ENCODE measurements around the gene HOXA3.

GRCh38 chr7:27099453-27100370 lies 52.7 kb downstream of the HOXA3 start:
- TF ChIP-seq CREB1 (IDR thresholded peaks at IDR 0.05; ENCODE audit: low read depth) (no peak), POLR2A (IDR thresholded peaks at IDR 0.05; ENCODE audit: low read depth, low read length) (no peak), HCFC1 (IDR thresholded peaks at IDR 0.05; ENCODE audit: low read length) (no peak), CTCF (IDR thresholded peaks at IDR 0.05 in 2 of 3, conservative IDR thresholded peaks at IDR 0.05 in 1 of 3; ENCODE audit: control insufficient read depth in 2 of 3, extremely low read depth in 1 of 3, insufficient read depth in 1 of 3, low read depth in 3 of 3, low read length in 3 of 3) (no peak), ZNF274 (IDR thresholded peaks at IDR 0.05; ENCODE audit: insufficient read depth, insufficient read length) (no peak), SP1 (IDR thresholded peaks at IDR 0.05; ENCODE audit: low read depth, low read length) (no peak), EZH2 (IDR thresholded peaks at IDR 0.05; ENCODE audit: borderline replicate concordance, control insufficient read depth, low read depth, low read length) (no peak), EP300 (IDR thresholded peaks at IDR 0.05; ENCODE audit: borderline replicate concordance in 1 of 2, control insufficient read depth in 1 of 2, low read depth in 2 of 2, low read length in 2 of 2) (no peak), NBN (IDR thresholded peaks at IDR 0.05) (no peak), ZNF687 (IDR thresholded peaks at IDR 0.05) (no peak), BCLAF1 (IDR thresholded peaks at IDR 0.05) (no peak), NRF1 (conservative IDR thresholded peaks at IDR 0.05; ENCODE audit: low read depth, low read length) (no peak), SREBF2 (IDR thresholded peaks at IDR 0.05; ENCODE audit: low read length) (no peak), POLR2AphosphoS5 (IDR thresholded peaks at IDR 0.05; ENCODE audit: low read length) (no peak)

Measured in GM12878 (cell line).